HG03378 (cell line): ENCODE data around the gene MACC1.

Experiments
- ATAC-seq: cut with Tn5 transposase; IDR thresholded peaks from one replicate; pipeline ENCODE4 v1.9.1; 2021; ENCODE audit warnings: mild to moderate bottlenecking, moderate library complexity; ENCODE audit not compliant: unreplicated experiment

MACC1 gene

GRCh38 chr7:20185988-20186387 is 31.2 kb downstream of the MACC1 start:
- no peak for ATAC-seq

DNA sequence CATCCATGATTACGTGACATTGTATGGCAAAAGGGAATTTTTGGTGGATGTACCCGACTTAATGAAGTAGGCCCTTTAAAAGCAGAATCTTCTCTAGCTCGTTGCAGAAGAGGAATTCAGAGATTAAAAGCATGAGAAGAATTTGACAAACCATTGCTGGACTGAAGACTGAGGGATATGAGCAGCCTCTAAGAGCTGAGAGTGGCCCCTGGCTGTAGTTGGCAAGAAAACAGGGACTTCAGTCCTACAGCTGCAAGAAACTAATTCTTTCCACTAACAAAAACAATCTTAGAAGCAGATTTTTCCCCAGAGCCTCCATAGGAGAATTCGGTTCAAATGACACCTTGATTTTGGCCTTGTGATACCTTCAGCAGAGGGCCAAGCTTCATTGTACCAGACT is 34.1 kb downstream of the MACC1 start:
- no peak for ATAC-seq

DNA sequence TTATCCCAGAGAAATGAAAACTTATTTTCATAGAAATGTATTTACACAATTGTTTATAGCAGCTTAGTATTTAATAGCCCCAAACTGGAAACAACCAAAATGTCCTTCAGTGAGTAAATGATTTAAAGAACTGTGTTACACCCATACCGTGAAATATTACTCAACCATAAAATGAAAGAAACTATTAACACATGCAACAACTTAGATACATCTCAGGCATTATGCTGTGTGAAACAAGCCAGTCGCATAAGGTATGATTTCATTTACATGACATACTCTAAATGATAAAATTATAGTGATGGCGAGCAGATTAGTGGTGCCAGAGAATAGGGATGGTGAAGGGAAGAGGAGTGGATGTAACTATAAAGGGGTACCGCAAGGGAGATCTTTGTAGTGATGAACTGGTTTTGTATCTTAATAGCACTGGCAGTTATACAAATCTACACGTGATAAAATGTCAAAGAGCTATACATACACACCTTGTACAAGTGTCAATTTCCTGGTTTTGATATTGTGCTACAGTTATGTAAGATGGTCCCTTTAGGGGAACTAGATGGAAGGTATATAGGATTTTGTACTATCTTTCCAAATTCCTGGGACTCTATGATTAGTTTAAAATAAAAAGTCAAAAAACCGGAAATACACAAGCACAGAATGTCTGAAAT is 40.5 kb downstream of the MACC1 start:
- ATAC-seq, result no peak

- ATAC-seq, result no peak
Measured at GRCh38 chr7:20173828-20174227, 43.4 kb downstream of the MACC1 start.

- no peak for ATAC-seq
Measured at GRCh38 chr7:20172736-20173334, 44.3 kb downstream of the MACC1 start.

GRCh38 chr7:20170633-20171032 is 46.6 kb downstream of the MACC1 start:
- ATAC-seq, result no peak

DNA sequence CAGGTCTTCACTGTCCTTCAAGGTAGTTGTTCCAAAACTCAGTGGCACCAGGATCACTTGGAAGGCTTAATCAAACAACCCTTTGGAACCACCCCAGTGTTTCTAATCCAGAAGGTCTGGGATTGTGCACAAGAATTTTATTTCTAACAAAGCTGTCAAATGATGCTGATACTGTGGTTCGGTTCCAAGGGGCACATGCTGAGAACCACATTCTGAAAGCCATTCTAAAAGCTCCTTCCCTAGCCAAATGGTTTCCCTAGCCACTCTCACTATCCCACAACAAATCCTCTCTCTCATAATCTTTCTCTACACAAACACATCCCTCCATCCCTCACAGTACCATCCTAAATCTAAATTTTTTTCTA is 52.1 kb downstream of the MACC1 start:
- no peak for ATAC-seq

DNA sequence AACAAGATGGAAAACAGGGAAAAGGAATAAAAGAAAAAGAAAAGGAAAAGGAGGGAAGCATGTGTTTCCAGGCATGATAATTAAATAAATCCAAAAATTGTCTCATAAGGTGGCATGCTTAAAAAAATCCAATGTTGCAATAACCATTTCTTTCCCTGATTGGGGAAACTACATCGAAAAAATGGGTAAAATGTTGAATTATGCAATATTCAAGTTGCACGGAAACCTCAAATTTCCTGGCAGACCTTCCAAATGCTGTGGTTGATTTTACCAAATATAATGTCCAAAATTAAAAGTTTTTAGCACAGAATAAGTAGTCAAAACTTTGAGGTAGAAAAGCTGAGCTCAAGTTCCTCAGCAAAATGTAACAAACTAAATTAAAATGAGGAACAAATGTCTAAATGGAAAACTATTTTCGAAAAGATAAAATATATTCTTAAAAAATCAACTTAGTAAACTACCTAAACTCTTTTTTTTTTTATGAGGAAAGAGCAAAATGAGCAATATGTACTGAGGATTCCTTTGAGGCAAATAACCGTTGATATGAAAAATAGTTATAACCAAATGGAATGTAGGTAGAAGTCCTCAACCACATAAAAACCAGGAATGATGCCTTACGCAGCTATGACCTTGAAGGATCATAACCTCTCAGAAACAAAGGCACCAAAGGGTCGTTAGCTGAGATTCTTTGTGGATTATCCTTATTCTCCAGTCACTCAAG is 52.6 kb downstream of the MACC1 start:
- no peak for ATAC-seq

DNA sequence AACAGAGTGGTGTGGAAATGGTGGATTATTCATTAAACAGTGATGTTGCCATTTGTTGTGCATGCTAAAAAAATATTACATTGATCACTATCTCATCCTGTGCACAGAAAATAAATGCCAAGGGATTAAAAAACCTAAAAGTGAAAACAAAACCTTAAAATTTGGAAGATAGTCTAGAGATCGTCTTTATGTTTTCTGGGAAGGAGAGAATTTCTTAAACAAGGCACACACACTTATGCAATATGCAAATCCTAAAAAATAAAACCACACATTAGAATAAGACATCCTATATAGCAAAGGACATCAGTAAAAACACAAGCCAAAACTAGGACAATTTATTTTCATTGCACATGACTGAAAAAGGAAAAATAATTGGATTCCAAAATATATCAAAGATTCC is 54.5 kb downstream of the MACC1 start:
- no peak for ATAC-seq

DNA sequence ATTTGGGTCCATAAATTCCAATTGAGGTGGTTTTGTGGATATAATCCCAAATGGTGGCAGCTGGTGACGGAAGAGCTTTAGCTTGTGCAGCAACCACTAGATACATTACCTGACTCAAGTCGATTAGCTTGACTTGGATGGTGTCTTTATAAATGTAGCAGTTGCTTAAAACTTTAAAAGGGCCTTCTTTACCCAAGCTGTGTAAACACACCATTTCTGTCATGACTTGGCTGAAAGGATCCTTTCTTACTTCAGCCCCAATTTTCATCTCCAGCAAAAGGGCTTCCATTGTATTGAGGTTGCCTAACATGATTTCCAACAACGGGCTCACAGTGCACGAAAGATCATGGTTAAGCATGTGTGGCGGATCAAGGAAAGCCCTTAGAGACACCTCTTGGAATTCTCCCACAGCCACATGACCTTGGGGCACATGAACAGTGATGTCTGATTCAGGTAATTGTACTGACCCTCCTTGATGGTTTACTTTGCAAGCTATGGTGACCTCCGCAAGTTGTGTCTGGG is 57.9 kb downstream of the MACC1 start:
- no peak for ATAC-seq

- peak; percentile 46 for ATAC-seq
Measured at GRCh38 chr7:20158684-20159083, 58.5 kb downstream of the MACC1 start.

DNA sequence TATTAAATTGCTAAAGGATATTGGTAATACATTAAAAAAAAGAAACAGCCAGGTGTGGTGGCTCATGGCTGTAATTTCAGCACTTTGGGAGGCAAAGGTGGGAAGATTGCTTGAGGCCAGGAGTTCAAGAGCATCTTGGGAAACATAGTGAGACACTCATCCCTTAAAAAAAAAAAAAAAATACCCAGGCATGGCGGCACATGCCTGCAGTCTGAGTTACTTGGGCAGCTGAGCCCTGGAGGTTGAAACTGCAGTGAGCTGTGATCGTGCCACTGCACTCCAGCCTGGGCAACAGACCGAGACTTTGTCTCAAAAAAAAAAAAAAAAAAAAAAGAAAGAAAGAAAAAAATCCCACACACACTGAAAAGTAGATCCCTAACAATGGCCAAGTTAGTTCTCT is 59.7 kb downstream of the MACC1 start:
- ATAC-seq, result no peak

DNA sequence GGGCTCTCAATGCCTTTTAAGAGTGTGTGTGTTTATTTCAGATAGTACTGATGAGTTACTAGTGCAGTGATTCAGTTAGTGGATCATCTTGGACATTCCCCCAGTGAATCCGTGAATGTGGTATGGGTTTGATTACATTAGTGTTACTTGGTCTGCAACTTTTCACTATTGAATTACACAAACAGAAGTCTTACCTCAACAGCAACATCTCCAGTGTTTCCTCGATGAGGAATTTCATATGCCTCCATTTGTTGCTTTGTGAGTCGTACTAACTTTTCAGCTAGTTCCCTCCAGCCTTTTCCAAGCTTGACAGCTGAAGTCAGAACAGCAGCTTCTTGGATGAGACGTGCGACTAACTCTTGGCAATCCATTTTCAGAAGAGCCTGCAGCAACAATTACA is 63.2 kb downstream of the MACC1 start:
- ATAC-seq, result no peak

GRCh38 chr7:20153567-20153966 is 63.6 kb downstream of the MACC1 start:
- ATAC-seq, result no peak

- ATAC-seq, result no peak
Measured at GRCh38 chr7:20152511-20152910, 64.7 kb downstream of the MACC1 start.

DNA sequence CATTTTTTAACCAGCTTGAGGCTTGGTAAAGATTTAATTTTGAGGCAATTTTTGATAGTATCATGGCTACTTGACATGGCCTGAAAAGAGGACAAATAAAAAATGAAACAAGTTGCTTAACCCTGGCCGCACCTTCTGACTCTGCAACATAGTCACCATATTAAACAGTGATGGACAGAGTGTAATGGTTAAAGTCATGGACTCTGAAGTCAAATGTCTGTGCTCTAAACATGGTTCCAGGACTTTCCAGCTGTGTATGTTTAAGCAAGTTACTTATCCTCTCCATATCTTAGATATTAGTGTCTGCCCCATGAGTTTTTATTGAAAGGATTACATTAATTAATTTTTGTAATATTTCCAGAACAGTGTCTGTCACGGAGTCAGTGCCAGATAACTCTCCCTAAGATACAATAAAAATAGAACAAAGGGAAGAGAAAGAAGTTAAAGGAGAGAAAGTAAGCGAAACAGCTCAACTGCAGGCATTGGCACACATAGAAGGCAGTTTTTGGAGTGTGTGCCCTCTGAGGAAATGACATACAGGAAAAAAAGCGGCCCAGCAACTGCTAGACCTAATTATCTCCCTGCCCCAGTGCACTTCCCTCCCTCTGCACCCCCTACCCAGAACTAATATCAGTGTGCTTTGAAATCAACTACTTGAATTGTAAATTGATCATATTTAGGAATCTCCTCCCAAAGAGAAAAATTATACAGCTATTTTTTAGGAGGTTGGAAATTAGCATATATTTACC is 65.3 kb downstream of the MACC1 start:
- no peak for ATAC-seq

- no peak for ATAC-seq
Measured at GRCh38 chr7:20146451-20146850, 70.7 kb downstream of the MACC1 start.

DNA sequence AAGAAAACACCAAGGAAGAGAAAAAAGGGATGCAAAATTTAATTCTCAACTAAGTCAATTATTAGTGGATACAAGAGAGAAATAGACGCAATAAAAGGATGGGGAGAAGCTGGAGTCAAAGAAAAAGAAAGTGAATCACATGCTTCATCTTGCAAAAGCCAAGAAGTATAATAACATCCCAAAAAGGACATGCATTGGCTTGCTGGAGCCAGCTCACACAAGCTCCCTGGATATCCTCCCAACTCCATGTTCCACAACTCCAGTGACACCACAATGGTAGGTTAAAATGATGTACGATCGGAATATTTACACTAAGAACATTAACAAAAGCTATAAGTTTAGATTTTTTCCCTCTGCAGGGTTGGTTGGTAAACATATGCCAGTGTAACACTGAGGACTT is 72.4 kb downstream of the MACC1 start:
- ATAC-seq, result no peak

DNA sequence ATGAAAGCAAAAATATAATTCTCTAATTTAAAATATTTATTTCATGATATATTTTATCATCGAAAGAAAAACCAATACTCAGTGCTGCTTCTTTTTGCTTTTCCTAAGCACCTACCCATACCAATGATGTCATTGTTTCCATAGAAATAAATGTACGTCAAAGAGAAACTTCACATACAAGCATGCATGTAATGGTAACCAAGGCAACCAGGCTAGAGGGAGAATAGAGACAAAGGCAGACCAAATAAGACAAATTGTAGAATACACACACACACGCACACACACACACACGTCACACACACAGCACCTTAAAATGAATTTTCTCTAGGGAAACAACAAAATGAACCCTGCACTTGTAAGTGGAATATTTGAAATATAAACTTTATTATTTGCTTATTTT is 75.5 kb downstream of the MACC1 start:
- ATAC-seq, result no peak

DNA sequence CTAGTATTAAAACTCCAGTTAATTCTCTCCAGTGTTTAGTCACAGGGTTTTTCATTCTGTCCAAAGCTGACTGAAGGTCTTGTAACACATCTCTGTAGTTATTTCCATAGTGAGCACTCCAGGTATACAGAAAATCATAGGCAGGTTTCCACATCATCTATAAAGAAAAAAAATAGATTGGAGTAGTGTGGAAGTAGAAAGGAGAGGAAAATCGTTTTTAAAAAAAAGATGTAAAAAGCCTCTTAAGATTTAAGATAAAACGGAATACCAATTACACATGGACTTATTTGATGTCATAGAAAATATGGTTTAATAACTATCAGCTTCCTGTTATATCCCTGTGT is 76.2 kb downstream of the MACC1 start:
- ATAC-seq, result no peak

DNA sequence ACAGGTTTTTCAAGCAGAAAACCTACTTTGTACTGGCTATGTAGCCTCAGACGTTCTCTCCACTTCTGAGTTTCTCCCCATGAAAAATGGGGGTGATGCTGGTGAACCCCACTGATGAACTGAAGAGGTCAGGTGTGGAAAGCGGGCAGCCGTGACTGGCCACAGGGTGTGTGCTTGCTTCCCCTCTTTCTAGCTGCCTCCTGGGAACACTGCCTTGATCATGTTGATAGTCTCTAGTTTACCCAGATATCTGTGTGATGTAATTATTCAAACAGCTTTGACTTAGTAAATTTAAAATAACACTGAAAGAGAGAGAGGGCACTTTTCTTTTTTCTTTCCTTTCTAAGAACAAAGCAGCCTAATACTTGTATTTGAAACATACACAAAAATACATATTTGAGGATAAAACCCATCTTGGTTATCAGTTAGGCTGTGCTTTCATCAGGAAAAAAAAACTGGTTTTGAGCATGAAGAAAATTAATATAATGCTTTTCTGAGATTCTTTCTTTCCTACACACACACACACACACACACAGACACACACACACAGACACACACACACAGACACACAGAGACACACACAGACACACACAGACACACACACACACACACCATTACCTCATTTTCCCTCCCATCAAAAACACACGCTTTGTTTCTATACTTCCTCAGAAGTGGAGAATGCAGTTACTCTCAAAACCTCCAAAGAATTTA is 76.7 kb downstream of the MACC1 start:
- ATAC-seq, result no peak
